D721Med (cell line): Measurements from ENCODE around the gene KREMEN2.

Experiments used
- DNase-seq: peaks from one replicate; pipeline ENCODE4 v3.0.0; 2011; ENCODE audit warnings: low spot score; ENCODE audit not compliant: insufficient read length
- FAIRE-seq: peaks from 2 replicates; lab custom pipeline; 2011; peaks lifted over from hg19 to GRCh38; lab: Jason Lieb, UNC
- CTCF ChIP-seq: IDR thresholded peaks from 2 replicates; pipeline ENCODE4 v1.5.1; 2012; ENCODE audit warnings: mild to moderate bottlenecking, control low read depth; ENCODE audit not compliant: insufficient read depth; ENCODE audit errors: missing control alignments

The KREMEN2 gene

GRCh38 chr16:3007957-3008689 is 44.0 kb downstream of the KREMEN2 start:
- DNase-seq (no peak), FAIRE-seq (no peak)
- TF ChIP-seq CTCF, result no peak

GRCh38 chr16:3008690-3009037 is 44.6 kb downstream of the KREMEN2 start:
- TF ChIP-seq CTCF, result no peak

GRCh38 chr16:3009568-3010390 is 45.7 kb downstream of the KREMEN2 start:
- DNase-seq, result no peak
- no peak for TF ChIP-seq CTCF
- FAIRE-seq, result no peak

More at GRCh38 chr16:3008690-3009037, 44.6 kb downstream of the KREMEN2 start:
- FAIRE-seq, result no peak
- no peak for DNase-seq

GRCh38 chr16:3010510-3010909 is 46.4 kb downstream of the KREMEN2 start:
- FAIRE-seq, result no peak
- TF ChIP-seq CTCF, result no peak
- no peak for DNase-seq

GRCh38 chr16:3012246-3012645 is 48.2 kb downstream of the KREMEN2 start:
- no peak for FAIRE-seq
- no peak for TF ChIP-seq CTCF
- DNase-seq, result no peak

- FAIRE-seq (no peak), DNase-seq (no peak)
Observed at GRCh38 chr16:3012828-3013420, 48.8 kb downstream of the KREMEN2 start, which contains the start of gene CLDN9. TSS of gene CLDN9 (plus strand) at chr16:3012923. CDS start at chr16:3013363, 440 bp downstream.

More at GRCh38 chr16:3012828-3013420, 48.8 kb downstream of the KREMEN2 start, which contains the start of gene CLDN9:
- no peak for TF ChIP-seq CTCF
